Vagina (tissue), 2 donors: ENCODE measurements around the gene NAV2.

Experiments
- CTCF ChIP-seq, 3 experiments: fragments of 450-650 bp in 2 of 3; fragments of 200-600 bp in 1 of 3; sonication (generic) in 1 of 3; IDR thresholded peaks; one replicate each; pipeline ENCODE4 v1.5.1; 2017 to 2019; ENCODE audit warnings: antibody characterized with exemption in 3 of 3, mild to moderate bottlenecking in 2 of 3, moderate library complexity in 2 of 3
- POLR2A ChIP-seq, 2 donors: fragments of 450-650 bp; IDR thresholded peaks; one replicate each; pipeline ENCODE4 v1.6.1; 2017; ENCODE audit warnings: antibody characterized with exemption in 2 of 2, mild to moderate bottlenecking in 2 of 2, moderate library complexity in 2 of 2

- TF ChIP-seq CTCF (IDR thresholded peaks at IDR 0.05) (no peak), POLR2A (IDR thresholded peaks at IDR 0.05) (no peak)
Observed at GRCh38 chr11:19769820-19770219, 57.2 kb downstream of the NAV2 start.
